GM23338 (cell line): ENCODE data around the gene ATP13A1. TPM values are rescaled to one million over a fixed set of nuclear protein-coding genes. Genes with fewer than 3 reads are reported as not detected.

Source experiments
- ATAC-seq: fragments of 200-7000 bp; cut with Tn5 transposase; 3 replicates; pipeline ENCODE4 v1.9.1; 2020
- DNase-seq: peaks from one replicate; pipeline ENCODE4 v3.0.0-alpha.2; 2015; ENCODE audit warnings: low spot score
- H2AFZ ChIP-seq: fragments of 200-600 bp; sonication (generic); 2 replicates; pipeline ENCODE4 v1.8.0; 2016; ENCODE audit warnings: antibody characterized with exemption, mild to moderate bottlenecking, moderate library complexity
- H3F3A ChIP-seq: fragments of 200-600 bp; sonication (generic); replicated peaks from 2 replicates; pipeline ENCODE4 v1.8.0; 2017; ENCODE audit warnings: antibody characterized with exemption, mixed run types, low read depth
- H3K27ac ChIP-seq: fragments of 200-600 bp; sonication (generic); 2 replicates; pipeline ENCODE4 v1.6.1; 2016; ENCODE audit warnings: low read depth
- H3K27me3 ChIP-seq: fragments of 200-600 bp; sonication (generic); 2 replicates; pipeline ENCODE4 v1.8.0; 2016; ENCODE audit warnings: mild to moderate bottlenecking, mixed run types, moderate library complexity; ENCODE audit not compliant: insufficient read depth
- H3K36me3 ChIP-seq: fragments of 200-600 bp; sonication (generic); 2 replicates; pipeline ENCODE4 v1.8.0; 2016; ENCODE audit warnings: mild to moderate bottlenecking; ENCODE audit not compliant: insufficient read depth
- H3K4me1 ChIP-seq: fragments of 200-600 bp; sonication (generic); 2 replicates; pipeline ENCODE4 v1.8.0; 2016; ENCODE audit warnings: mild to moderate bottlenecking, moderate library complexity; ENCODE audit not compliant: insufficient read depth
- H3K4me2 ChIP-seq: fragments of 200-600 bp; sonication (generic); 2 replicates; pipeline ENCODE4 v1.7.1; 2017; ENCODE audit warnings: mixed run types
- H3K4me3 ChIP-seq: fragments of 200-600 bp; sonication (generic); 2 replicates; pipeline ENCODE4 v1.6.1; 2016; ENCODE audit warnings: mixed run types
- H3K79me2 ChIP-seq: fragments of 200-600 bp; sonication (generic); replicated peaks from 2 replicates; pipeline ENCODE4 v1.8.0; 2017; ENCODE audit warnings: mild to moderate bottlenecking; ENCODE audit not compliant: insufficient read depth
- H3K9me2 ChIP-seq: fragments of 200-600 bp; sonication (generic); 2 replicates; pipeline ENCODE4 v1.8.0; 2017; ENCODE audit not compliant: insufficient read depth
- H4K20me1 ChIP-seq: fragments of 200-600 bp; sonication (generic); replicated peaks from 2 replicates; pipeline ENCODE4 v1.8.0; 2017; ENCODE audit warnings: mild to moderate bottlenecking; ENCODE audit not compliant: insufficient read depth
- H3K27ac Mint-ChIP-seq: 2 replicates; pipeline ENCODE4 v1.8.0; 2020; ENCODE audit warnings: inconsistent platforms, mild to moderate bottlenecking, moderate library complexity, mixed read lengths
- H3K27me3 Mint-ChIP-seq: 3 replicates; pipeline ENCODE4 v1.8.0; 2022; ENCODE audit warnings: low read depth, mild to moderate bottlenecking, moderate library complexity, mixed read lengths, inconsistent platforms; ENCODE audit not compliant: insufficient read depth, poor library complexity
- H3K36me3 Mint-ChIP-seq: 3 replicates; pipeline ENCODE4 v1.8.0; 2021; ENCODE audit warnings: low read depth, mild to moderate bottlenecking, inconsistent platforms, moderate library complexity, mixed read lengths
- H3K4me1 Mint-ChIP-seq: 3 replicates; pipeline ENCODE4 v1.8.0; 2020; ENCODE audit warnings: mild to moderate bottlenecking, inconsistent platforms, mixed read lengths
- H3K4me3 Mint-ChIP-seq: 3 replicates; pipeline ENCODE4 v1.8.0; 2021; ENCODE audit warnings: moderate library complexity, mild to moderate bottlenecking, inconsistent platforms, mixed read lengths
- H3K9me3 Mint-ChIP-seq: 3 replicates; pipeline ENCODE4 v1.8.0; 2020; ENCODE audit warnings: moderate library complexity, mild to moderate bottlenecking, inconsistent platforms, mixed read lengths
- CREB1 ChIP-seq: fragments of 250-450 bp; sonication (Bioruptor Pico); IDR thresholded peaks from 2 replicates; pipeline ENCODE4 v1.5.0; 2020; ENCODE audit warnings: low read depth, mild to moderate bottlenecking, moderate library complexity
- EZH2 ChIP-seq: fragments of 200-600 bp; sonication (generic); IDR thresholded peaks from one replicate; pipeline ENCODE4 v1.8.0; 2017; ENCODE audit warnings: antibody characterized with exemption, mild to moderate bottlenecking, low read depth; ENCODE audit not compliant: unreplicated experiment
- EZH2phosphoT487 ChIP-seq: fragments of 200-600 bp; sonication (generic); IDR thresholded peaks from one replicate; pipeline ENCODE4 v1.8.1; 2018; ENCODE audit warnings: antibody characterized with exemption; ENCODE audit not compliant: unreplicated experiment
- NANOG ChIP-seq: IDR thresholded peaks from 2 replicates; pipeline ENCODE4 v1.6.1; 2016; ENCODE audit warnings: antibody characterized with exemption, borderline replicate concordance
- POLR2AphosphoS5 ChIP-seq: IDR thresholded peaks from 2 replicates; pipeline ENCODE4 v1.6.1; 2016; ENCODE audit warnings: antibody characterized with exemption, low read depth
- STAT1 ChIP-seq: IDR thresholded peaks from one replicate; pipeline ENCODE4 v1.6.1; 2016; ENCODE audit warnings: antibody characterized with exemption; ENCODE audit not compliant: unreplicated experiment
- ZNF331 ChIP-seq: fragments of 250-450 bp; sonication (Bioruptor Pico); IDR thresholded peaks from 2 replicates; pipeline ENCODE4 v1.5.0; 2020; ENCODE audit warnings: low read depth, mild to moderate bottlenecking, moderate library complexity
- ZNF462 ChIP-seq: fragments of 250-450 bp; sonication (Bioruptor Pico); IDR thresholded peaks from 2 replicates; pipeline ENCODE4 v1.5.0; 2020; ENCODE audit warnings: mild to moderate bottlenecking, moderate library complexity
- polyA plus RNA-seq: library from polyadenylated mRNA; unstranded; fragments of >200 nt; fragmentation: Nextera tagmentation; extraction: Ambion mirVana; gene quantifications from 2 replicates; pipeline ENCODE4 v1.2.1, GENCODE V29; 2016
- total RNA-seq: library from RNA; depleted of rRNA; stranded (reverse); fragments of >200 nt; shearing (Covaris generic); gene quantifications from 2 replicates; pipeline ENCODE4 v1.2.3, GENCODE V29; 2014
- TF ChIP-seq, protein P1 (sequence below): IDR thresholded peaks from 2 replicates; pipeline ENCODE4 v1.6.1; 2016; ENCODE audit warnings: antibody characterized with exemption
- TF ChIP-seq, protein P2 (sequence below): IDR thresholded peaks from one replicate; pipeline ENCODE4 v1.6.1; 2018; ENCODE audit warnings: antibody characterized with exemption; ENCODE audit not compliant: unreplicated experiment
- TF ChIP-seq, protein P3 (sequence below), 2 experiments: fragments of 200-600 bp in 1 of 2; sonication (generic) in 1 of 2; conservative IDR thresholded peaks; 2 replicates each; pipeline versions ENCODE4 v1.5.1 to v1.6.1; 2016 to 2017; ENCODE audit warnings: antibody characterized with exemption in 2 of 2, low read depth in 2 of 2, mild to moderate bottlenecking in 2 of 2, moderate library complexity in 1 of 2

Gene ATP13A1
- total and polyA plus RNA-seq, 2 experiments from 2014 or later = 38.1 to 307 TPM

DNA sequence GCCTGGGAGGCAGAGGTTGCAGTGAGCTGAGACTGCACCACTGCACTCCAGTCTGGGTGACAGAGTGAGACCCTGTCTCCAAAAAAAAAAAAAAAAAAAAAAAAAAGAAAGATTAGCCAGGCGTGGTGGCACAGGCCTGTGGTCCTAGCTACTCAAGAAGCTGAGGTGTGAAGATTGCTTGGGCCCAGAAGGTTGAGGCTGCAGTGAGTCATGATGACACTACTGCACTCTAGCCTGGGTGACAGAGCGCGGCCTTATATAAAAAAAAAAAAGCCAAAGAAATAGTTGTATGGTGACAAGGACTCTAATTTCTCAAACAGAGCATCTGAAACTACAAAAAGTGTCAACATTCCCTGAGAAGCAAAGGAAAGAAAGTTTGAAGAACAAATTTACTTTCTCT lies 48.4 kb downstream of the ATP13A1 start:
- no peak overlapping the region for H3K27ac ChIP-seq
- Mint-ChIP-seq H3K27ac (no peak overlapping the region), H3K36me3 (no peaks in the 10 kb centered on the region; the same call in 2 of the 3 replicates), H3K27me3 (peaks cover 22% of the 10 kb centered on the region), H3K4me3 (no peak overlapping the region), H3K4me1 (peaks cover 9% of the 10 kb centered on the region; the same call in 2 of the 3 replicates), H3K9me3 (no peaks in the 10 kb centered on the region; the same call in 2 of the 3 replicates)
- no peak for DNase-seq
- no peak overlapping the region for H3K4me3 ChIP-seq
- no peaks in the 10 kb centered on the region for H3K36me3 ChIP-seq
- ATAC-seq = no peak
- H2AFZ ChIP-seq = no peak overlapping the region
- no peaks in the 10 kb centered on the region for H4K20me1 ChIP-seq
- peaks cover 7% of the 10 kb centered on the region; the same call in 1 of the 2 replicates for H3K27me3 ChIP-seq
- H3K4me1 ChIP-seq = no peaks in the 10 kb centered on the region; the same call in 1 of the 2 replicates
- no peaks in the 10 kb centered on the region for H3K79me2 ChIP-seq
- no peak overlapping the region for H3K4me2 ChIP-seq
- TF ChIP-seq, protein P1, sequence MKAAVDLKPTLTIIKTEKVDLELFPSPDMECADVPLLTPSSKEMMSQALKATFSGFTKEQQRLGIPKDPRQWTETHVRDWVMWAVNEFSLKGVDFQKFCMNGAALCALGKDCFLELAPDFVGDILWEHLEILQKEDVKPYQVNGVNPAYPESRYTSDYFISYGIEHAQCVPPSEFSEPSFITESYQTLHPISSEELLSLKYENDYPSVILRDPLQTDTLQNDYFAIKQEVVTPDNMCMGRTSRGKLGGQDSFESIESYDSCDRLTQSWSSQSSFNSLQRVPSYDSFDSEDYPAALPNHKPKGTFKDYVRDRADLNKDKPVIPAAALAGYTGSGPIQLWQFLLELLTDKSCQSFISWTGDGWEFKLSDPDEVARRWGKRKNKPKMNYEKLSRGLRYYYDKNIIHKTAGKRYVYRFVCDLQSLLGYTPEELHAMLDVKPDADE = no peak
- TF ChIP-seq STAT1 (no peak), ZNF331 (CRISPR knock-in tag) (no peak), NANOG (no peak), ZNF462 (CRISPR knock-in tag) (no peak), EZH2 (no peak), EZH2phosphoT487 (no peak), CREB1 (no peak), POLR2AphosphoS5 (no peak)
- TF ChIP-seq, protein P2, sequence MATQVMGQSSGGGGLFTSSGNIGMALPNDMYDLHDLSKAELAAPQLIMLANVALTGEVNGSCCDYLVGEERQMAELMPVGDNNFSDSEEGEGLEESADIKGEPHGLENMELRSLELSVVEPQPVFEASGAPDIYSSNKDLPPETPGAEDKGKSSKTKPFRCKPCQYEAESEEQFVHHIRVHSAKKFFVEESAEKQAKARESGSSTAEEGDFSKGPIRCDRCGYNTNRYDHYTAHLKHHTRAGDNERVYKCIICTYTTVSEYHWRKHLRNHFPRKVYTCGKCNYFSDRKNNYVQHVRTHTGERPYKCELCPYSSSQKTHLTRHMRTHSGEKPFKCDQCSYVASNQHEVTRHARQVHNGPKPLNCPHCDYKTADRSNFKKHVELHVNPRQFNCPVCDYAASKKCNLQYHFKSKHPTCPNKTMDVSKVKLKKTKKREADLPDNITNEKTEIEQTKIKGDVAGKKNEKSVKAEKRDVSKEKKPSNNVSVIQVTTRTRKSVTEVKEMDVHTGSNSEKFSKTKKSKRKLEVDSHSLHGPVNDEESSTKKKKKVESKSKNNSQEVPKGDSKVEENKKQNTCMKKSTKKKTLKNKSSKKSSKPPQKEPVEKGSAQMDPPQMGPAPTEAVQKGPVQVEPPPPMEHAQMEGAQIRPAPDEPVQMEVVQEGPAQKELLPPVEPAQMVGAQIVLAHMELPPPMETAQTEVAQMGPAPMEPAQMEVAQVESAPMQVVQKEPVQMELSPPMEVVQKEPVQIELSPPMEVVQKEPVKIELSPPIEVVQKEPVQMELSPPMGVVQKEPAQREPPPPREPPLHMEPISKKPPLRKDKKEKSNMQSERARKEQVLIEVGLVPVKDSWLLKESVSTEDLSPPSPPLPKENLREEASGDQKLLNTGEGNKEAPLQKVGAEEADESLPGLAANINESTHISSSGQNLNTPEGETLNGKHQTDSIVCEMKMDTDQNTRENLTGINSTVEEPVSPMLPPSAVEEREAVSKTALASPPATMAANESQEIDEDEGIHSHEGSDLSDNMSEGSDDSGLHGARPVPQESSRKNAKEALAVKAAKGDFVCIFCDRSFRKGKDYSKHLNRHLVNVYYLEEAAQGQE = no peak
- TF ChIP-seq, protein P3, sequence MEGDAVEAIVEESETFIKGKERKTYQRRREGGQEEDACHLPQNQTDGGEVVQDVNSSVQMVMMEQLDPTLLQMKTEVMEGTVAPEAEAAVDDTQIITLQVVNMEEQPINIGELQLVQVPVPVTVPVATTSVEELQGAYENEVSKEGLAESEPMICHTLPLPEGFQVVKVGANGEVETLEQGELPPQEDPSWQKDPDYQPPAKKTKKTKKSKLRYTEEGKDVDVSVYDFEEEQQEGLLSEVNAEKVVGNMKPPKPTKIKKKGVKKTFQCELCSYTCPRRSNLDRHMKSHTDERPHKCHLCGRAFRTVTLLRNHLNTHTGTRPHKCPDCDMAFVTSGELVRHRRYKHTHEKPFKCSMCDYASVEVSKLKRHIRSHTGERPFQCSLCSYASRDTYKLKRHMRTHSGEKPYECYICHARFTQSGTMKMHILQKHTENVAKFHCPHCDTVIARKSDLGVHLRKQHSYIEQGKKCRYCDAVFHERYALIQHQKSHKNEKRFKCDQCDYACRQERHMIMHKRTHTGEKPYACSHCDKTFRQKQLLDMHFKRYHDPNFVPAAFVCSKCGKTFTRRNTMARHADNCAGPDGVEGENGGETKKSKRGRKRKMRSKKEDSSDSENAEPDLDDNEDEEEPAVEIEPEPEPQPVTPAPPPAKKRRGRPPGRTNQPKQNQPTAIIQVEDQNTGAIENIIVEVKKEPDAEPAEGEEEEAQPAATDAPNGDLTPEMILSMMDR (conservative IDR thresholded peaks at IDR 0.05; ENCODE audit: low read depth in 2 of 2) = no peak
- 0 out of 2 replicates have a peak, but pooled peaks cover 3% of the 10 kb centered on the region for H3F3A ChIP-seq
- no peaks in the 10 kb centered on the region for H3K9me2 ChIP-seq
